Measurements from ENCODE around the gene RCAN1.

DNA sequence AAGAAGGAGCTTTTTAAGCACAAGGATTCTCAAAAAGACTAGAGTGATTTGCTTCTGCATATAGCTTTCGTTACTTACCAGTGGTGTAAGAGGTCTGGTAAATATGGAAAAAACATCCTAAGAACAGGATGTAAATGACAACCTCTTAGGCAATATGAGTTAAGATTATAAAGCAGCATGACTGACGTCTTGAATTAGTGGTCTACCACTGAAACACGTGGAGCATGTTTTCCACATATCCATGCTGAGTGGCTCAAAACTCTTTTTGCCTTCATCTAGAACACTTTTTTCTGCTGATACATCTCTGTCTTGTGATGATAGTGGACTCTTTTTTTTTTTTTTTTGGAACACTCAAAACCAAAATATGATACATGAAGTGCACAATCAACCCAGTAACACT, 44.6 kb downstream of the RCAN1 start:
- TF ChIP-seq, protein P1, sequence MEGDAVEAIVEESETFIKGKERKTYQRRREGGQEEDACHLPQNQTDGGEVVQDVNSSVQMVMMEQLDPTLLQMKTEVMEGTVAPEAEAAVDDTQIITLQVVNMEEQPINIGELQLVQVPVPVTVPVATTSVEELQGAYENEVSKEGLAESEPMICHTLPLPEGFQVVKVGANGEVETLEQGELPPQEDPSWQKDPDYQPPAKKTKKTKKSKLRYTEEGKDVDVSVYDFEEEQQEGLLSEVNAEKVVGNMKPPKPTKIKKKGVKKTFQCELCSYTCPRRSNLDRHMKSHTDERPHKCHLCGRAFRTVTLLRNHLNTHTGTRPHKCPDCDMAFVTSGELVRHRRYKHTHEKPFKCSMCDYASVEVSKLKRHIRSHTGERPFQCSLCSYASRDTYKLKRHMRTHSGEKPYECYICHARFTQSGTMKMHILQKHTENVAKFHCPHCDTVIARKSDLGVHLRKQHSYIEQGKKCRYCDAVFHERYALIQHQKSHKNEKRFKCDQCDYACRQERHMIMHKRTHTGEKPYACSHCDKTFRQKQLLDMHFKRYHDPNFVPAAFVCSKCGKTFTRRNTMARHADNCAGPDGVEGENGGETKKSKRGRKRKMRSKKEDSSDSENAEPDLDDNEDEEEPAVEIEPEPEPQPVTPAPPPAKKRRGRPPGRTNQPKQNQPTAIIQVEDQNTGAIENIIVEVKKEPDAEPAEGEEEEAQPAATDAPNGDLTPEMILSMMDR (IDR thresholded peaks at IDR 0.05): no peak
- TF ChIP-seq ZFX (IDR thresholded peaks at IDR 0.05; ENCODE audit: borderline replicate concordance): no peak
